CD4-positive, alpha-beta T cell (primary cell): ENCODE measurements around the gene CCDC70. TPM values are rescaled to one million over a fixed set of nuclear protein-coding genes. Genes with fewer than 3 reads are reported as not detected.

Source experiments
- ATAC-seq: fragments of 200-7000 bp; cut with Tn5 transposase; one replicate; pipeline ENCODE4 v1.10.0; 2022; ENCODE audit warnings: mild to moderate bottlenecking; ENCODE audit not compliant: poor library complexity
- CTCF ChIA-PET: fragments of 350-600 bp; sonication (Branson Sonifier 250); formaldehyde crosslinking; loops from one replicate; lab custom pipeline; 2021; ENCODE audit warnings: antibody characterized with exemption, inconsistent platforms; lab: Charles Lee
- POLR2A ChIA-PET: fragments of 350-600 bp; sonication (Branson Sonifier 250); formaldehyde crosslinking; loops from one replicate; lab custom pipeline; 2021; ENCODE audit warnings: antibody characterized with exemption, inconsistent platforms; lab: Charles Lee
- DNase-seq, 14 experiments: peaks; one replicate each; pipeline ENCODE4 v3.0.0-alpha.2; 2013 to 2020; ENCODE audit warnings: mixed read lengths in 2 of 14
- H3K27ac ChIP-seq, 2 donors: one replicate each; pipeline versions ENCODE4 v1.5.1 to v1.7.0; 2013; ENCODE audit warnings: low read length in 2 of 2, low read depth in 1 of 2, mild to moderate bottlenecking in 1 of 2
- H3K27me3 ChIP-seq, 2 experiments: 1 replicate in 1 of 2; 2 replicates in 1 of 2; pipeline versions ENCODE4 v1.6.1 to v1.7.0; 2013; ENCODE audit warnings: low read length in 2 of 2, control low read depth in 1 of 2, mild to moderate bottlenecking in 1 of 2, moderate library complexity in 1 of 2; ENCODE audit not compliant: insufficient read depth in 2 of 2, control insufficient read depth in 1 of 2
- H3K36me3 ChIP-seq: one replicate; pipeline ENCODE4 v1.6.1; 2013; ENCODE audit warnings: low read length, control low read depth; ENCODE audit not compliant: insufficient read depth
- H3K4me1 ChIP-seq: one replicate; pipeline ENCODE4 v1.6.1; 2013; ENCODE audit warnings: low read length, control low read depth; ENCODE audit not compliant: insufficient read depth
- H3K4me3 ChIP-seq: one replicate; pipeline ENCODE4 v1.5.1; 2013; ENCODE audit warnings: mild to moderate bottlenecking, low read length, moderate library complexity
- H3K9me3 ChIP-seq, 2 experiments: 1 replicate in 1 of 2; 2 replicates in 1 of 2; pipeline versions ENCODE4 v1.6.1 to v1.7.0; 2013; ENCODE audit warnings: low read length in 2 of 2, mild to moderate bottlenecking in 2 of 2, control low read depth in 1 of 2, moderate library complexity in 1 of 2; ENCODE audit not compliant: control insufficient read depth in 1 of 2, insufficient read depth in 1 of 2
- H3K27ac Mint-ChIP-seq: one replicate; pipeline ENCODE4 v1.8.0; 2020; ENCODE audit warnings: mixed read lengths
- H3K27me3 Mint-ChIP-seq: one replicate; pipeline ENCODE4 v1.8.0; 2021; ENCODE audit warnings: mixed read lengths
- H3K36me3 Mint-ChIP-seq: one replicate; pipeline ENCODE4 v1.8.0; 2021; ENCODE audit warnings: low read depth, mixed read lengths
- H3K4me1 Mint-ChIP-seq: one replicate; pipeline ENCODE4 v1.8.0; 2021; ENCODE audit warnings: low read depth, mixed read lengths
- H3K4me3 Mint-ChIP-seq: one replicate; pipeline ENCODE4 v1.8.0; 2020; ENCODE audit warnings: mild to moderate bottlenecking, mixed read lengths
- H3K9me3 Mint-ChIP-seq: one replicate; pipeline ENCODE4 v1.8.0; 2020; ENCODE audit warnings: mixed read lengths
- CTCF ChIP-seq: fragments of 200-600 bp; IDR thresholded peaks from one replicate; pipeline ENCODE4 v1.8.0; 2022; ENCODE audit warnings: antibody characterized with exemption, mild to moderate bottlenecking
- intact Hi-C, 2 experiments: fragments of 100-400 bp; cut with DNase I in 1 of 2; cut with micrococcal nuclease in 1 of 2; formaldehyde crosslinking; loops; one replicate each; pipeline versions ENCODE4 v1.15.1 to v1.9.0; 2023 to 2025; cut with DNase I, micrococcal nuclease
- total RNA-seq, 174 experiments: library from RNA in 2 of 174; stranded (reverse) in 2 of 174; gene quantifications; one replicate each; pipeline ENCODE4 v1.2.3 and lab custom pipeline; 2021 to 2026

CCDC70 gene
- total RNA-seq, 2 experiments from 2014 or later, result not detected

GRCh38 chr13:51873117-51873798, 11.5 kb downstream of the CCDC70 start:
- no peaks in the 10 kb centered on the region for H3K36me3 ChIP-seq
- Mint-ChIP-seq H3K9me3 (no peaks in the 10 kb centered on the region), H3K27me3 (peaks cover 7% of the 10 kb centered on the region), H3K4me3 (no peak overlapping the region), H3K4me1 (no peaks in the 10 kb centered on the region), H3K36me3 (no peaks in the 10 kb centered on the region), H3K27ac (no peak overlapping the region)
- no peaks in the 10 kb centered on the region for H3K4me1 ChIP-seq
- TF ChIP-seq CTCF, result no peak
- ChIA-PET CTCF (no interaction called here), POLR2A (no interaction called here)
- DNase-seq, result no peak
- intact Hi-C loops, result no loop called here
- no peak overlapping the region for H3K4me3 ChIP-seq
- no peaks in the 10 kb centered on the region for H3K27me3 ChIP-seq
- no peaks in the 10 kb centered on the region for H3K9me3 ChIP-seq
- no peak for ATAC-seq
- H3K27ac ChIP-seq, result no peak overlapping the region

- CTCF ChIA-PET, result no interaction called here
- TF ChIP-seq CTCF, result no peak
- intact Hi-C loops, result no loop called here
These were observed 12.1 kb downstream of the CCDC70 start for GRCh38 chr13:51873837-51874236.

GRCh38 chr13:51874651-51875050, 12.9 kb downstream of the CCDC70 start:
- peaks cover 7% of the 10 kb centered on the region for H3K27me3 Mint-ChIP-seq
- intact Hi-C loops, result no loop called here
- H3K36me3 ChIP-seq, result no peaks in the 10 kb centered on the region
- H3K4me3 Mint-ChIP-seq, result no peak overlapping the region
- no peak overlapping the region for H3K4me3 ChIP-seq
- TF ChIP-seq CTCF, result no peak
- H3K27ac ChIP-seq, result no peak overlapping the region
- H3K4me1 ChIP-seq, result no peaks in the 10 kb centered on the region
- no peaks in the 10 kb centered on the region for H3K36me3 Mint-ChIP-seq
- POLR2A ChIA-PET, result no interaction called here
- H3K27ac Mint-ChIP-seq, result no peak overlapping the region
- H3K9me3 ChIP-seq, result no peaks in the 10 kb centered on the region
- CTCF ChIA-PET, result no interaction called here
- H3K4me1 Mint-ChIP-seq, result no peaks in the 10 kb centered on the region
- no peak for DNase-seq
- H3K9me3 Mint-ChIP-seq, result no peaks in the 10 kb centered on the region
- no peak for ATAC-seq
- no peaks in the 10 kb centered on the region for H3K27me3 ChIP-seq

More at GRCh38 chr13:51873837-51874236, 12.1 kb downstream of the CCDC70 start:
- DNase-seq (no peak), ATAC-seq (no peak)
- Mint-ChIP-seq H3K36me3 (no peaks in the 10 kb centered on the region), H3K27me3 (peaks cover 7% of the 10 kb centered on the region), H3K9me3 (no peaks in the 10 kb centered on the region), H3K4me3 (no peak overlapping the region), H3K27ac (no peak overlapping the region), H3K4me1 (no peaks in the 10 kb centered on the region)
- Histone ChIP-seq H3K9me3 (no peaks in the 10 kb centered on the region), H3K36me3 (no peaks in the 10 kb centered on the region), H3K27me3 (no peaks in the 10 kb centered on the region), H3K4me1 (no peaks in the 10 kb centered on the region), H3K4me3 (no peak overlapping the region), H3K27ac (no peak overlapping the region)
- POLR2A ChIA-PET, result no interaction called here
